HG03565 (cell line): ENCODE results near the gene TRAF3IP3.

Source experiments
- ATAC-seq: cut with Tn5 transposase; IDR thresholded peaks from one replicate; pipeline ENCODE4 v1.9.1; 2021; ENCODE audit warnings: mild to moderate bottlenecking, moderate library complexity; ENCODE audit not compliant: unreplicated experiment

TRAF3IP3 gene

GRCh38 chr1:209737118-209737505 is 18.7 kb upstream of the TRAF3IP3 start:
- ATAC-seq, result no peak

- ATAC-seq, result no peak
These were observed 17.6 kb upstream of the TRAF3IP3 start for GRCh38 chr1:209738270-209738669.

GRCh38 chr1:209741193-209741592 is 14.7 kb upstream of the TRAF3IP3 start:
- ATAC-seq, result no peak

- no peak for ATAC-seq
These were observed 14.0 kb upstream of the TRAF3IP3 start for GRCh38 chr1:209741889-209742288.

- no peak for ATAC-seq
These were observed 13.3 kb upstream of the TRAF3IP3 start for GRCh38 chr1:209742409-209743144.

- no peak for ATAC-seq
These were observed 12.7 kb upstream of the TRAF3IP3 start for GRCh38 chr1:209743145-209743482.

GRCh38 chr1:209746451-209747165 is 9.2 kb upstream of the TRAF3IP3 start:
- no peak for ATAC-seq

GRCh38 chr1:209747580-209748262 is 8.1 kb upstream of the TRAF3IP3 start:
- ATAC-seq, result peak; percentile 70

- ATAC-seq, result no peak
These were observed 7.2 kb upstream of the TRAF3IP3 start for GRCh38 chr1:209748620-209749019.

- ATAC-seq, result no peak
These were observed 6.6 kb upstream of the TRAF3IP3 start for GRCh38 chr1:209749205-209749604.

GRCh38 chr1:209749670-209750323 is 6.1 kb upstream of the TRAF3IP3 start:
- no peak for ATAC-seq

- peak; percentile 48 for ATAC-seq
These were observed 4.1 kb upstream of the TRAF3IP3 start for GRCh38 chr1:209751627-209752231.

GRCh38 chr1:209752890-209753289 is 3.0 kb upstream of the TRAF3IP3 start:
- ATAC-seq, result no peak

- ATAC-seq, result no peak
These were observed 597 bp upstream of the TRAF3IP3 start for GRCh38 chr1:209755256-209755655.

GRCh38 chr1:209756615-209757445 is 977 bp downstream of the TRAF3IP3 start:
- no peak for ATAC-seq

GRCh38 chr1:209758400-209758799 is 2.5 kb downstream of the TRAF3IP3 start:
- no peak for ATAC-seq

- ATAC-seq, result no peak
These were observed 4.0 kb downstream of the TRAF3IP3 start for GRCh38 chr1:209759829-209760359.

GRCh38 chr1:209761011-209761635 is 5.3 kb downstream of the TRAF3IP3 start:
- no peak for ATAC-seq

- no peak for ATAC-seq
These were observed 10.2 kb downstream of the TRAF3IP3 start for GRCh38 chr1:209766051-209766450.
